Measurements from ENCODE around the gene TCEAL3. TPM values are rescaled to one million over a fixed set of nuclear protein-coding genes. Genes with fewer than 3 reads are reported as not detected.

Gene TCEAL3
- total RNA-seq, 2 donors from 2014 or later: 21.4 to 21.8 TPM

DNA sequence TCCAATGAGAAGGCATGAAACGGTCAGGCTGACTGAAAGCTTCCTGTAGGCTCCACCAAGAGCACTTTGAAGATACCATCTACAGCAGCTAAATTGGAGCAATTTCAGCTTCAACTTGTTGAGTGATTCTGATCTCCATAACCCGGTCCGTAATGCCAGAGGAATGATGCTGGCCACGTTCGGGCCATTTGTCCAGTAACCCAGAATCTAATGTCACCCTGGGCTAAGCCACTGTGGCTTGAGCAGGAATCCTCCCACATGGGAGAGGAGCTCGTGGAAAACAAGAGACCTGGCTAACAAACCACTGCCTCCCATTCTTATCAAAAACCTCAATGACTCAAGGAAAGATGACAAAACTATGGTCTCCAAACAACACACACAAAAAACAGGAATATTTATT lies 36.6 kb upstream of the TCEAL3 start:
- Histone ChIP-seq H3K27me3 (no peaks in the 10 kb centered on the region), H3K36me3 (replicated peaks in 1 of 2; ENCODE audit: insufficient read depth in 1 of 2, low read depth in 2 of 2) (no peaks in the 10 kb centered on the region), H3K4me3 (no peak overlapping the region), H3K9me3 (no peaks in the 10 kb centered on the region), H3K4me1 (no peaks in the 10 kb centered on the region), H3K27ac (no peak overlapping the region)
- ATAC-seq (no peak), DNase-seq (no peak)
- WGBS, 2 donors: 83 to 88% methylated on average over 4 to 6 of the region's 6 CpGs
- intact Hi-C loops (cut with DNase I): no loop called here
- TF ChIP-seq, protein P1, sequence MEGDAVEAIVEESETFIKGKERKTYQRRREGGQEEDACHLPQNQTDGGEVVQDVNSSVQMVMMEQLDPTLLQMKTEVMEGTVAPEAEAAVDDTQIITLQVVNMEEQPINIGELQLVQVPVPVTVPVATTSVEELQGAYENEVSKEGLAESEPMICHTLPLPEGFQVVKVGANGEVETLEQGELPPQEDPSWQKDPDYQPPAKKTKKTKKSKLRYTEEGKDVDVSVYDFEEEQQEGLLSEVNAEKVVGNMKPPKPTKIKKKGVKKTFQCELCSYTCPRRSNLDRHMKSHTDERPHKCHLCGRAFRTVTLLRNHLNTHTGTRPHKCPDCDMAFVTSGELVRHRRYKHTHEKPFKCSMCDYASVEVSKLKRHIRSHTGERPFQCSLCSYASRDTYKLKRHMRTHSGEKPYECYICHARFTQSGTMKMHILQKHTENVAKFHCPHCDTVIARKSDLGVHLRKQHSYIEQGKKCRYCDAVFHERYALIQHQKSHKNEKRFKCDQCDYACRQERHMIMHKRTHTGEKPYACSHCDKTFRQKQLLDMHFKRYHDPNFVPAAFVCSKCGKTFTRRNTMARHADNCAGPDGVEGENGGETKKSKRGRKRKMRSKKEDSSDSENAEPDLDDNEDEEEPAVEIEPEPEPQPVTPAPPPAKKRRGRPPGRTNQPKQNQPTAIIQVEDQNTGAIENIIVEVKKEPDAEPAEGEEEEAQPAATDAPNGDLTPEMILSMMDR (IDR thresholded peaks at IDR 0.05): no peak
- TF ChIP-seq POLR2A (IDR thresholded peaks at IDR 0.05): no peak

DNA sequence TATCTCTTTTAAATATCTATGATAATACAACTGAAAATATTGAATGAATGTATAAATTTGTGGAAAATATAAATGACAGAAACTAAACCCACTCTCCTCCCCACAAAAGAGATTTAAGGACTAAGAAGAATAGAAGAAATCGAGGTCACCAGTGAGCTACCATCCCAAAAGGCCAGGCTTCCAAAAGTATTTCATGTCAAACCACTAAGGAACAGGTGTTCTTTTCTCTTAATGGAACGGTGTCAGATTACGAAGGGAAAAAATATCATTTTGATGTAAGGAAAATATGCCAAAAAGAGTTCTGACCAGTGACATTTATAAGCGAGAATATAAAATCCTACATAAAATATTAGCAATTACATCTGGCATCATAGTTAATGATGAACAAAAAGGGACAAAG lies 36.0 kb upstream of the TCEAL3 start:
- Histone ChIP-seq H3K27me3 (no peaks in the 10 kb centered on the region), H3K9me3 (no peaks in the 10 kb centered on the region), H3K36me3 (replicated peaks in 1 of 2; ENCODE audit: insufficient read depth in 1 of 2, low read depth in 2 of 2) (no peaks in the 10 kb centered on the region), H3K27ac (no peak overlapping the region), H3K4me3 (no peak overlapping the region), H3K4me1 (no peaks in the 10 kb centered on the region)
- TF ChIP-seq POLR2A (IDR thresholded peaks at IDR 0.05): no peak
- TF ChIP-seq, protein P1 (IDR thresholded peaks at IDR 0.05): no peak
- 60 to 65% methylated on average over 4 of the region's 4 CpGs for WGBS, 2 donors
- DNase-seq (no peak), ATAC-seq (no peak)
- intact Hi-C loops (cut with DNase I): no loop called here

DNA sequence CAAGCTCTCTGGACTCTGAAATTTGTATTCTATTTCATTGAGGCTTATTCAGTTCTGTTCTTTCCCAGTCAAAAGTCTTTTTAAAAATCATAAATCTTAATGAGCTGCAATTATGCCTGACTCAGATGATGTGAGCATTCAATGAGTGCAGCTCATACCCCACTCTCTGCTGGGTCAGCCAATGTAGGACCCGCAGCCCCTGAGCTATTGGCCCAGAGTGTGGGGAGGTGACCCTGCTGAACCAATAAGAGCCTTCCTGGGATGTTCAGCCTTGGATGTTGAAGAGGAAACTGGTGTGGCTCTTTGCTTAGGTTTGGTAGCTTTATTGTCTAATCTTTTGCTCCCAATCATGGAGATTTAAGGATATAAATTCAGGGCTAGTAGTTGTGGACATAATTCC lies 34.6 kb upstream of the TCEAL3 start:
- intact Hi-C loops (cut with DNase I): no loop called here
- ATAC-seq: no peak
- TF ChIP-seq, protein P1 (IDR thresholded peaks at IDR 0.05): no peak
- TF ChIP-seq POLR2A (IDR thresholded peaks at IDR 0.05): no peak
- Histone ChIP-seq H3K27ac (no peak overlapping the region), H3K27me3 (no peaks in the 10 kb centered on the region), H3K9me3 (no peaks in the 10 kb centered on the region), H3K4me1 (no peaks in the 10 kb centered on the region), H3K36me3 (replicated peaks in 1 of 2; ENCODE audit: insufficient read depth in 1 of 2, low read depth in 2 of 2) (no peaks in the 10 kb centered on the region), H3K4me3 (no peak overlapping the region)
- DNase-seq: no peak
- 83 to 86% methylated on average over 1 of the region's 1 CpG for WGBS, 2 donors

DNA sequence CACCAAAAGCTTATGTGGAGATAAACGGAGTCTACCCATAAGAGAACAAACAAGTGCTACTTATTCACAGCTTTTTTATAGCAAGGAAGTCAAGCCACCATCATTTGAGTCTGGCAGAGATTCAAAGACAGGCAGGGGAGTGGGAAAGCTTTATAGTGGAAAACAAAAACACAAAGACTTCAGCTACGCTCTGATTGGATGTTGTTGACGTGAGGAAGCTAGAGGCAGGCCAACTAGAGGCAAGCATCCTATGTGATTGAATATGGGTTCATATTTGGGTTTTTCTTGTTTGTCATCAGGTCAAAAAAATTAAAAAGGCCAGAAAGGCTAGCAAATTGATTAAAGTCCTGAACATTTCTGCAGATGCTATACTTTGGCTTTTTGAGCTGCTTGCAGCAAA lies 23.2 kb upstream of the TCEAL3 start:
- TF ChIP-seq POLR2A (IDR thresholded peaks at IDR 0.05): no peak
- TF ChIP-seq, protein P1 (IDR thresholded peaks at IDR 0.05): no peak
- peaks cover 8% of the 10 kb centered on the region for H3K4me1 ChIP-seq
- no peak for ATAC-seq
- H3K4me3 ChIP-seq: no peak overlapping the region
- DNase-seq: no peak
- intact Hi-C loops (cut with DNase I): no loop called here
- WGBS, 2 donors: 84 to 86% methylated on average over 3 of the region's 3 CpGs
- H3K27me3 ChIP-seq: no peaks in the 10 kb centered on the region
- no peak overlapping the region for H3K27ac ChIP-seq
- no peaks in the 10 kb centered on the region for H3K9me3 ChIP-seq
- H3K36me3 ChIP-seq (replicated peaks in 1 of 2; ENCODE audit: insufficient read depth in 1 of 2, low read depth in 2 of 2): no peaks in the 10 kb centered on the region
